Panc1 (cell line): ENCODE data around the gene GRIP1.

Experiments
- POLR2AphosphoS5 ChIP-seq: IDR thresholded peaks from 2 replicates; pipeline ENCODE4 v1.6.1; 2012; ENCODE audit warnings: mild to moderate bottlenecking, low read depth, low read length, moderate library complexity
- TF ChIP-seq, protein P1 (sequence below): fragments of 450-650 bp; IDR thresholded peaks from 2 replicates; pipeline ENCODE4 v1.5.1; 2017; ENCODE audit warnings: mild to moderate bottlenecking
- TF ChIP-seq, protein P2 (sequence below), 2 experiments: IDR thresholded peaks; 2 replicates each; pipeline ENCODE4 v1.6.1; 2011 to 2012; ENCODE audit warnings: low read depth in 2 of 2, control low read depth in 1 of 2, low read length in 1 of 2, mild to moderate bottlenecking in 1 of 2, moderate library complexity in 1 of 2; ENCODE audit not compliant: insufficient read depth in 1 of 2

DNA sequence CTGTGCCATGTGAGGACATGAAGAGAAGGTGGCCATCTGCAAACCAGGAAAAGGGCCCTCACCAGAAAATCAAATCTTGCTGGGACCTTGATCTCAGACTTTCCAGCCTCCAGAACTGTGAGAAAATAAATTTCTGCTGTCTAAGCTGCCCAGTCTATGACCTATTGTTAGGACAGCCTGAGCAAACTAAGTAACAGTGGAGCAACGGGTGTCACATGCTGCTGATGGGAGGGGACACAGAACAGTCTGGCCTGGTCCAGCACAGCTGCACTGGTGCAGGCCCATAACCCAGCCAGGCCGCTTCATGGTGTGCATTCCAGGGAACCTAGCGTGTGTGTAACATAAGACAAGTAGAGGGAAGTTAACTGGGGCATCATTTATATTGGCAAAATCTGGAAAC, 42.1 kb downstream of the GRIP1 start:
- TF ChIP-seq, protein P1, sequence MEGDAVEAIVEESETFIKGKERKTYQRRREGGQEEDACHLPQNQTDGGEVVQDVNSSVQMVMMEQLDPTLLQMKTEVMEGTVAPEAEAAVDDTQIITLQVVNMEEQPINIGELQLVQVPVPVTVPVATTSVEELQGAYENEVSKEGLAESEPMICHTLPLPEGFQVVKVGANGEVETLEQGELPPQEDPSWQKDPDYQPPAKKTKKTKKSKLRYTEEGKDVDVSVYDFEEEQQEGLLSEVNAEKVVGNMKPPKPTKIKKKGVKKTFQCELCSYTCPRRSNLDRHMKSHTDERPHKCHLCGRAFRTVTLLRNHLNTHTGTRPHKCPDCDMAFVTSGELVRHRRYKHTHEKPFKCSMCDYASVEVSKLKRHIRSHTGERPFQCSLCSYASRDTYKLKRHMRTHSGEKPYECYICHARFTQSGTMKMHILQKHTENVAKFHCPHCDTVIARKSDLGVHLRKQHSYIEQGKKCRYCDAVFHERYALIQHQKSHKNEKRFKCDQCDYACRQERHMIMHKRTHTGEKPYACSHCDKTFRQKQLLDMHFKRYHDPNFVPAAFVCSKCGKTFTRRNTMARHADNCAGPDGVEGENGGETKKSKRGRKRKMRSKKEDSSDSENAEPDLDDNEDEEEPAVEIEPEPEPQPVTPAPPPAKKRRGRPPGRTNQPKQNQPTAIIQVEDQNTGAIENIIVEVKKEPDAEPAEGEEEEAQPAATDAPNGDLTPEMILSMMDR, result no peak
- no peak for TF ChIP-seq POLR2AphosphoS5
- TF ChIP-seq, protein P2, sequence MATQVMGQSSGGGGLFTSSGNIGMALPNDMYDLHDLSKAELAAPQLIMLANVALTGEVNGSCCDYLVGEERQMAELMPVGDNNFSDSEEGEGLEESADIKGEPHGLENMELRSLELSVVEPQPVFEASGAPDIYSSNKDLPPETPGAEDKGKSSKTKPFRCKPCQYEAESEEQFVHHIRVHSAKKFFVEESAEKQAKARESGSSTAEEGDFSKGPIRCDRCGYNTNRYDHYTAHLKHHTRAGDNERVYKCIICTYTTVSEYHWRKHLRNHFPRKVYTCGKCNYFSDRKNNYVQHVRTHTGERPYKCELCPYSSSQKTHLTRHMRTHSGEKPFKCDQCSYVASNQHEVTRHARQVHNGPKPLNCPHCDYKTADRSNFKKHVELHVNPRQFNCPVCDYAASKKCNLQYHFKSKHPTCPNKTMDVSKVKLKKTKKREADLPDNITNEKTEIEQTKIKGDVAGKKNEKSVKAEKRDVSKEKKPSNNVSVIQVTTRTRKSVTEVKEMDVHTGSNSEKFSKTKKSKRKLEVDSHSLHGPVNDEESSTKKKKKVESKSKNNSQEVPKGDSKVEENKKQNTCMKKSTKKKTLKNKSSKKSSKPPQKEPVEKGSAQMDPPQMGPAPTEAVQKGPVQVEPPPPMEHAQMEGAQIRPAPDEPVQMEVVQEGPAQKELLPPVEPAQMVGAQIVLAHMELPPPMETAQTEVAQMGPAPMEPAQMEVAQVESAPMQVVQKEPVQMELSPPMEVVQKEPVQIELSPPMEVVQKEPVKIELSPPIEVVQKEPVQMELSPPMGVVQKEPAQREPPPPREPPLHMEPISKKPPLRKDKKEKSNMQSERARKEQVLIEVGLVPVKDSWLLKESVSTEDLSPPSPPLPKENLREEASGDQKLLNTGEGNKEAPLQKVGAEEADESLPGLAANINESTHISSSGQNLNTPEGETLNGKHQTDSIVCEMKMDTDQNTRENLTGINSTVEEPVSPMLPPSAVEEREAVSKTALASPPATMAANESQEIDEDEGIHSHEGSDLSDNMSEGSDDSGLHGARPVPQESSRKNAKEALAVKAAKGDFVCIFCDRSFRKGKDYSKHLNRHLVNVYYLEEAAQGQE (IDR thresholded peaks at IDR 0.05; ENCODE audit: insufficient read depth in 1 of 2, low read depth in 2 of 2, low read length in 1 of 2), result no peak
